ENCODE results near the gene VPS37B.

VPS37B gene

DNA sequence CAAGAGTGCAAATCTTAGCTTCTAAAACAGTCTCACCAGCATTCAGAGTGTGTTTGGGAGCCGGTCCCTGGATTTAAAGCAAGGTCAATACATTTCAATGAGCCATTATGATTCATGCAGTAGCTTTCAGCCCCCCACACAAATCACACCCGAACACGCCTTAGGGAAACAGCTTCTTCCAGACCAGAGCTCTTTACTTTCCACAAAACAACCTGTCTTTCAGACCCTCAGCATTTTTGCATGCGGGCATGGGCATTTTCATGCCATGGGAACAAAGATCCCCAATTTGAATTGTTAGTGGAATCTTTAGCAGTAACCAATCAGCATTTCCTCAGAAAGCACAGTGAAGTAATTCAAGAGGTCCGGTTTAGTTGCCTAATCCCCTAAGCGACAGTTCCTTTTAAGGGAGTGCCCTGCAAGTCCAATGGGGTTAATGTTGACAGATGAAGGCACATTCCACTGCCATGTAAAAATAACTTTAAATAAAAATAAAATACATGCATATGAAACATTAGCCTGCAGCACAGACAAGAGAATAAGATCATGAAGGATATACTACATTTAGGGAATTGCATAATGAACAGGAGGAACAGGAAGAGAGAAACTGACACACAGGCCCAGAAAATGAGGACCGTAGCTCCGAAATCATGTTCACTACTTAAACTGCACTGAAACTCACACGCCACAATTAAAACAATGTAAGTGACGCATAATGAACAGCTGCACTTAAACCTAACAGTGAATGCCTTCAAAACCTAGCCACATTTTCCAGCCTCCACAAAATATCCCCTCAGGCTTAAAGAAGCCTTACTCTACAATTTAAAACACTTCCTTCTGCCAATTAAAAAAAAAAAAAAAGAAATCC is 4.0 kb downstream of the VPS37B start:
- Histone ChIP-seq H3K27me3 (ENCODE audit: low read length) (no peaks in the 10 kb centered on the region), H3K4me3 (ENCODE audit: insufficient read depth, low read length, poor library complexity, severe bottlenecking) (no peak overlapping the region), H3K36me3 (ENCODE audit: low read length) (no peaks in the 10 kb centered on the region), H3K9me2 (replicated peaks; ENCODE audit: insufficient read depth, low read length) (no peaks in the 10 kb centered on the region), H3K9ac (ENCODE audit: low read length) (no peak overlapping the region), H3F3A (ENCODE audit: insufficient read depth) (no peaks in the 10 kb centered on the region), H3K27ac (ENCODE audit: low read depth, low read length) (no peak overlapping the region), H3K9me3 (ENCODE audit: insufficient read depth, low read length) (no peaks in the 10 kb centered on the region), H4K20me1 (ENCODE audit: low read depth, low read length) (no peaks in the 10 kb centered on the region), H3K79me2 (ENCODE audit: insufficient read depth, low read length) (no peaks in the 10 kb centered on the region), H3K4me2 (ENCODE audit: low read depth, low read length, poor library complexity, severe bottlenecking) (no peak overlapping the region), H2AFZ (ENCODE audit: low read depth, low read length, severe bottlenecking) (no peak overlapping the region)
- TF ChIP-seq CTCF (IDR thresholded peaks at IDR 0.05; ENCODE audit: insufficient read depth, low read length, poor library complexity, severe bottlenecking) (no peak), EZH2phosphoT487 (conservative IDR thresholded peaks at IDR 0.05; ENCODE audit: low read length) (no peak)

GRCh38 chr12:122889761-122890520 is 6.0 kb downstream of the VPS37B start:
- Histone ChIP-seq H3F3A (ENCODE audit: insufficient read depth) (no peaks in the 10 kb centered on the region), H3K4me3 (ENCODE audit: insufficient read depth, low read length, poor library complexity, severe bottlenecking) (no peak overlapping the region), H2AFZ (ENCODE audit: low read depth, low read length, severe bottlenecking) (no peak overlapping the region), H3K27me3 (ENCODE audit: low read length) (no peaks in the 10 kb centered on the region), H3K9me2 (replicated peaks; ENCODE audit: insufficient read depth, low read length) (no peaks in the 10 kb centered on the region), H4K20me1 (ENCODE audit: low read depth, low read length) (no peaks in the 10 kb centered on the region), H3K4me2 (ENCODE audit: low read depth, low read length, poor library complexity, severe bottlenecking) (no peak overlapping the region), H3K27ac (ENCODE audit: low read depth, low read length) (no peak overlapping the region), H3K79me2 (ENCODE audit: insufficient read depth, low read length) (no peaks in the 10 kb centered on the region), H3K9me3 (ENCODE audit: insufficient read depth, low read length) (no peaks in the 10 kb centered on the region), H3K36me3 (ENCODE audit: low read length) (no peaks in the 10 kb centered on the region), H3K9ac (ENCODE audit: low read length) (no peak overlapping the region)
- TF ChIP-seq EZH2phosphoT487 (conservative IDR thresholded peaks at IDR 0.05; ENCODE audit: low read length) (no peak), CTCF (IDR thresholded peaks at IDR 0.05; ENCODE audit: insufficient read depth, low read length, poor library complexity, severe bottlenecking) (no peak)

DNA sequence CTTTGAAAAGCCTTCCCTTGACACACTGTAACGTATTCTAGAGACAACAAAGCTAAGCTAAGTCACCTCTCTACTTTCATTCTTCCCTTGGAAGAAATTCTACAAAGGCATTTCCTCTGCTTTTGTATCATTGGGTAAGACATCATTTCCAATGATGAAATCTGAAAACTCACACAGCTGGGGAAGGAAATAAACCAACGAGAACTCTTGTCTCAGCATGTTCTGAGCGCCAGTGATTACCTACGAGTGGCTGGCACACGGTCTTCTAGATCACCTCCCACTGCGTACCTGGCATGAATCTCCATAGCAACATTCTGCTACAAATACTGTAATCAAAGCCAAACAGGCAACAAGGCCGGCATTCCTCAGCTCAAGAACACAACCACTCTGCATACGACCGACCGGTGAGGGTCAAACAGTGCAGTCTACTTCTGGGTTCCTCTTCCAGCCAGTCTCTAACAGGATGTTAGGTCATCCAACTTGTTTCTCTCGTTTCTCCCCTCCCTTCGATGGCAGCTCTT is 7.6 kb downstream of the VPS37B start:
- H3F3A ChIP-seq (ENCODE audit: insufficient read depth), result no peaks in the 10 kb centered on the region
- TF ChIP-seq EZH2phosphoT487 (conservative IDR thresholded peaks at IDR 0.05; ENCODE audit: low read length) (no peak), CTCF (IDR thresholded peaks at IDR 0.05; ENCODE audit: insufficient read depth, low read length, poor library complexity, severe bottlenecking) (no peak)
- H3K79me2 ChIP-seq (ENCODE audit: insufficient read depth, low read length), result no peaks in the 10 kb centered on the region
- no peak overlapping the region for H3K4me2 ChIP-seq (ENCODE audit: low read depth, low read length, poor library complexity, severe bottlenecking)
- H3K27me3 ChIP-seq (ENCODE audit: low read length), result no peaks in the 10 kb centered on the region
- no peak overlapping the region for H2AFZ ChIP-seq (ENCODE audit: low read depth, low read length, severe bottlenecking)
- H3K27ac ChIP-seq (ENCODE audit: low read depth, low read length), result no peak overlapping the region
- H3K9me2 ChIP-seq (replicated peaks; ENCODE audit: insufficient read depth, low read length), result no peaks in the 10 kb centered on the region
- no peaks in the 10 kb centered on the region for H4K20me1 ChIP-seq (ENCODE audit: low read depth, low read length)
- H3K4me3 ChIP-seq (ENCODE audit: insufficient read depth, low read length, poor library complexity, severe bottlenecking), result no peak overlapping the region
- no peak overlapping the region for H3K9ac ChIP-seq (ENCODE audit: low read length)
- H3K36me3 ChIP-seq (ENCODE audit: low read length), result no peaks in the 10 kb centered on the region
- no peaks in the 10 kb centered on the region for H3K9me3 ChIP-seq (ENCODE audit: insufficient read depth, low read length)
